ENCODE measurements around the gene PHC3.
"Not testable (repeated sequence)": the region's sequence is repeated elsewhere in the genome, so short reads cannot be mapped to it uniquely, and the experiment has no call there.

The PHC3 gene, protein sequence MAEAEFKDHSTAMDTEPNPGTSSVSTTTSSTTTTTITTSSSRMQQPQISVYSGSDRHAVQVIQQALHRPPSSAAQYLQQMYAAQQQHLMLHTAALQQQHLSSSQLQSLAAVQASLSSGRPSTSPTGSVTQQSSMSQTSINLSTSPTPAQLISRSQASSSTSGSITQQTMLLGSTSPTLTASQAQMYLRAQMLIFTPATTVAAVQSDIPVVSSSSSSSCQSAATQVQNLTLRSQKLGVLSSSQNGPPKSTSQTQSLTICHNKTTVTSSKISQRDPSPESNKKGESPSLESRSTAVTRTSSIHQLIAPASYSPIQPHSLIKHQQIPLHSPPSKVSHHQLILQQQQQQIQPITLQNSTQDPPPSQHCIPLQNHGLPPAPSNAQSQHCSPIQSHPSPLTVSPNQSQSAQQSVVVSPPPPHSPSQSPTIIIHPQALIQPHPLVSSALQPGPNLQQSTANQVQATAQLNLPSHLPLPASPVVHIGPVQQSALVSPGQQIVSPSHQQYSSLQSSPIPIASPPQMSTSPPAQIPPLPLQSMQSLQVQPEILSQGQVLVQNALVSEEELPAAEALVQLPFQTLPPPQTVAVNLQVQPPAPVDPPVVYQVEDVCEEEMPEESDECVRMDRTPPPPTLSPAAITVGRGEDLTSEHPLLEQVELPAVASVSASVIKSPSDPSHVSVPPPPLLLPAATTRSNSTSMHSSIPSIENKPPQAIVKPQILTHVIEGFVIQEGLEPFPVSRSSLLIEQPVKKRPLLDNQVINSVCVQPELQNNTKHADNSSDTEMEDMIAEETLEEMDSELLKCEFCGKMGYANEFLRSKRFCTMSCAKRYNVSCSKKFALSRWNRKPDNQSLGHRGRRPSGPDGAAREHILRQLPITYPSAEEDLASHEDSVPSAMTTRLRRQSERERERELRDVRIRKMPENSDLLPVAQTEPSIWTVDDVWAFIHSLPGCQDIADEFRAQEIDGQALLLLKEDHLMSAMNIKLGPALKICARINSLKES

DNA sequence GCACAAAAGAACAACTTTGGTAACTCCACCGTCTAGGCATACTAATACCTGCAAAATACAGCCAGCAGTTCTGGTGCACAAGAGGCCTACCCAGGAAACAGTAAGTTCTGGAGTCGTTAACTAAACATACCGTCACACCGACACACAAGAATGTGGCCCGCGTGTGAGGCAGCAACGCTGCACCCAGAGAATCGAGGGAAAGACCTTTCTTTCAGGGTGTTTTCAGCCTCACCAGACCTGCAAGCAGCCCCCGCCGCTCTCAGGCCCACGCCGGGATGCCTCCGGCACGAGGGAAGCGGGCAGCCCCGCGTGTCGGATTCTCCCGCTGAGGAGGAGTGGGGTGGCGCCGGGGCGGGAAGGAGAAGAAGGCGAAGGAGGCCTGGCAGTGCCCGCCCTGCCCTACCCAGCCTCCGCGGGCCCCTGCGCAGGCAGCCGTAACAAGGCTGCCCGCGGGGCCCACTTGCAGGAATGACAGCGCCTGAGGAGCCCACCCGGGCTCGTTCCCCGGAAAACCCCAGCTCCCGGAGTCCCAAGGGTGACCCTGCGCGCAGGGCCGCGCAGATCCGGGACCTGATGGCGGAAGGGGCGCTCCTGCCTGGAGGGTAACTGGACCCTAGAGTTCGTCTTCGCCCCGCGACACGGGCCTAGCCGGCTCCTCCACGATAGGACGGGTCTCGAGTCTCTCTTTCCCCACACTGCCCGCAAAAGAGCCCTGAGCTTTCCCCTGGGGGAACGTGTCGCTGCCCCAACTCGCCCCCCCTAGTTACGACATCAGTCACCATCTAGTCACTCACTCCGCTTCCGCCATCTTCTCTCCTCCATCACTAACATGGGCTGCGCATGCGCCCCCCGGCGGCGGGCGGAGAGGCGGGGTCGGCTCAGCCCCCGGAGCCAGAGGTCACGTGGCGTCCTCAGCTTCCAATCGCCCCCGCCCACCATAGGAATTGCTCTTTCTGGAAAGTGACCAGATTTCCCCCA, at the start of gene PHC3:
Gene PHC3, minus strand, starts transcription at position 826 of the 978 bp plus-strand sequence. Its CDS starts 18 bp downstream, at position 808.
- no peak for FAIRE-seq

DNA sequence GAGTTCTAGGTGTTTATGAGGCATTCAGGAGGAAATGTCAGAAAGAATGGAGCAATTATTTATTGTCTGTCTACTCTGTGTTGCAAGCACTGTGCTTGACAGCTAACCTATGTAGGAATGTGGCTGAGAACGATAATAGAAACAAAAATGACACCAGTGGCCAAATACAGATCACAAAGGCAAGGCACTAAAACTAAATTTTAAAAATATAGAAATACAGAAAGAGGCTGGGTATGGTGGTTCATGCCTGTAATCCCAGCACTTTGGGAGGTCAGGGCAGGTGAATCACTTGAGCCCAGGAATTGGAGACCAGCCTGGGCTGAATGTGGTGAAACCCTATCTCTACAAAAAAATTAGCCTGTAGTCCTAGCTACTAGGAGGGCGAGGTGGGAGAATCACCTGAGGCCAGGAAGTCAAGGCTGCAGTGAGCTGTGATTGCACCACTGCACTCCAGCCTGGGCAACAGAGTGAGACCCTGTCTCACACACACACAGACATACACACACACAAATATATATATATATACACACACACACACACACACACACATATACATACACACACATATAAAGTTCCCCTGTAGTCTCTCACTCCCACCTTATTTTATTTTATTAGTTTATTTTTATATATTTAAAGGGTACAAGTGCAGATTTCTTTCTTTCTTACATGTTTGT, 46.7 kb upstream of the PHC3 start:
- FAIRE-seq = no peak

DNA sequence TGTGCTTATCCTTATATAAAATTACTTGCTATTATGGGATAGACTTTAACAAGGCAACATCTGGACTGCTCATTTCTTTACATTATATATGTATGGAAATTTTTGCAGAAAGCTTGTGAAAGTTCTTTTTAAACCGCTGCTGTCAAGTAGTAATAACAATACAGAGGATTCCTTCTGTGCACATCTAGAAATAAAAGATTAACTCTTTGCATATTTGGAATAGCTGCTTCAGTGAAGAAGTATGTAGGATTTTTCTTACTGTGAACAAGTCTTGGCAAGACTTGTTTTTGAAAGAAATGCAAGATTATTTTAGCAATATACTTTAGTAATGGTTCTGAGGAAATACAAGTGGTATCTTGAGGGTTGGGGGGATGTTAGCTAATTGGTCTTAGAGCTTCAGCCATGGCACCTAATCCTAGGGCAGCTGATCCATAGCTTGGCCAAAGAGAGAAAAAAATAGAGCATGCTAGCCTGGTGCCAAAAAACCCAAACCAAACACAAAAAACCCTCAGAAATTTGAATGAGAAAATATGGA, 45.0 kb upstream of the PHC3 start:
- FAIRE-seq = no peak

DNA sequence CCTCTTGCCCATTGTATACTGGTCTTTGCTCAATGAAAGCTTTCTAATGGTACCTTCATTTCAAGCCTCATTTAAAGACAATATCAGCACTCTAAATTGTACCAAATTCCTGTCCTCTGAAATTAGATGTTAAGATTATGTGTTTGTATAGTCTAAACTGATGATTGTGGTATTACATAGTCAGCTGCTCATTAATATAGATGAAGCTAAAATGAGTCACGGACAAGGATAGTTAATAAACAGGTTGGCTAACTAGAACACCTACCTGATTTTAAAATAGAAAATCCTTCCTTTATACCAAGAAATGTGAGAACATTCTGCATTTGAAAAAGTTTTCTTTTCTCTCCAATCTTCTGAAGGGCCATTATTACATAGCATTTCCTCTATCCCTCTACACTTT, 43.6 kb upstream of the PHC3 start:
- no peak for FAIRE-seq

DNA sequence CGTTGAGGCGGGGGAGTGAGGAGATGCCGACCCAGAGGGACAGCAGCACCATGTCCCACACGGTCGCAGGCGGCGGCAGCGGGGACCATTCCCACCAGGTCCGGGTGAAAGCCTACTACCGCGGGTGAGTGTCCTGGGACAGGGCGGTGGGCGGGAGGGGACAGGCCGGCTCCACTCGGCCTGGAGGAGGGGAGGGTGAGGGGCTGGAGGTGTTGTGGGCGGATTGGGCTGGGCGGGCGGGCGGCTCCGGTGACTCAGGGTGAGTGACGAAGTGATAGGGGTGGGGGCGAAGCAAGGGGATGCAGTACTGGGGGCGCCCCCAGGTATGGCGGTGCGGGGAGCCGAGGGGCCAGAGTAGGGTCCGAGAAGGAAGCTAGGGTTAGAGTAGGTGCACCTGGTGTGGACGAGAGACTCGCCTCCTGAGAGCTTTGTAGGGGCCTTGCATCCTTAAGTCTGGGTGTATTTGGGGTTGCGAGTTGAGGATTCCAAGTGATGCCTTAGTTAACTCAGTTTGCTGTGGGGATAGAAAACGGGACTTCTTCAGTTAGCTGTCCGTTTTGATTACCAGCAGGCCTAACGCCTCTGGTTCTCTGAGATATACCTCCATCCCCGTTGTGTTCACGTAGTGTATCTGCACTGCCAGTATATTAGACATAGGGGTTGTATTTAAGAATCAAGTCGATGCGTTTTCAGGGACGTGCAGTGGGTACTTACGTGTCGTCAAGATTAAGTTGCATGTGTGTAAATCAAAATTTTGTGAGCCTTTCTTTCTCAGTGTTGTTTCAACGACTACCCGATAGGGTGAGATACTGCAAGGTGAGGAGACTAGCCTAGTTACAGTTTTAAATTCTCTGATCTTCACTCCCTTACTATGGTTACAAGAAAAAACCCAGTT, 41.4 kb upstream of the PHC3 start:
- no peak for FAIRE-seq

DNA sequence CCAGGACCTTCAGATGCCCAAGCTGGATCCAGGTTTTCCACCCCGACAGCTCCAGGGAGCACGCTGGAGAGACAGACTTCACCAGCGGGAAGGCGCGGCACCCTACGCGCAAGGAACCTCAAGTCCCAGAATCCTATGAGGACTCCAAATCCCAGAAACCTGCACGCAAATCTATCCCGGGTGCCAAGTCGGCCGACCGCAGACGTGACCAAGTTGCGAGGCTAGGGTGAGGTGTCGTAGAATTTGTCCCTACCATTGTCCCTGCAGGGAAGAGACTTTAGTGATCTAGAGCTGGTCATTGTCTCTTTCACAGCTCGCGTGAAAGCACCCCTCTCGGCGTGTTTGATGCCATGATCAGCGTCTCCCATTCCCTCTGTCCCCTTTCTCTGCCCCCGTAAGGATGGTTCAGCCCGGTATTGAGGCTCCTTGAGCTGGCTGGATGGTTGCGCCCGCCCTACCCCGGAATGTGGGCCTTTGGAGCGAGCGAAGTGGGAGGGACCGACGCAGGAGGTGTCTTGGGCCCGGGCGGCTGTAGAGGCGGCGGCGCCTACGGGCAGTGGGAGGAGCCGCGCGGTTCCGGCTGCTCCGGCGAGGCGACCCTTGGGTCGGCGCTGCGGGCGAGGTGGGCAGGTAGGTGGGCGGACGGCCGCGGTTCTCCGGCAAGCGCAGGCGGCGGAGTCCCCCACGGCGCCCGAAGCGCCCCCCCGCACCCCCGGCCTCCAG, 40.6 kb upstream of the PHC3 start, which contains the start of gene PRKCI:
Gene PRKCI, plus strand, starts transcription at position 501 of the 723 bp plus-strand sequence. CDS start 246 bp downstream, outside the sequence.
- peak; percentile 15 for FAIRE-seq

DNA sequence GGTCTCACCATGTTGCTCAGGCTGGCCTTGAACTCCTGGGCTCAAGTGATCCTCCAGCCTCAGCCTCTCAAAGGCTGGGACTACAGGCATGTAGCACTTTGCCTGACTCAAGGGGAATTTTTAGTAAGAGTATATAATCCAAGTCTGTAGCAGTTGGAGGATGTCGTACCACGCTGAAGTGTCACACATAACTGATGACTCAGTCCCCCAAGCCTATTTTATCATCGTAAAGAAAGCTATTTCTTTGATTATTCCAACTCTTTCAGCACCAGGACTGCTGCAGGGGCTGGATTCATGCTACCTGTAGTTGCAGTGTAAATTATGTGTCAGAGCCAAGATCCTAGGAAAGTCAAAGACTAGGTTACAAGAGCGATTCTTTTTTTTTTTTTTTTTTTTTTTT, 39.3 kb upstream of the PHC3 start:
- no peak for FAIRE-seq

DNA sequence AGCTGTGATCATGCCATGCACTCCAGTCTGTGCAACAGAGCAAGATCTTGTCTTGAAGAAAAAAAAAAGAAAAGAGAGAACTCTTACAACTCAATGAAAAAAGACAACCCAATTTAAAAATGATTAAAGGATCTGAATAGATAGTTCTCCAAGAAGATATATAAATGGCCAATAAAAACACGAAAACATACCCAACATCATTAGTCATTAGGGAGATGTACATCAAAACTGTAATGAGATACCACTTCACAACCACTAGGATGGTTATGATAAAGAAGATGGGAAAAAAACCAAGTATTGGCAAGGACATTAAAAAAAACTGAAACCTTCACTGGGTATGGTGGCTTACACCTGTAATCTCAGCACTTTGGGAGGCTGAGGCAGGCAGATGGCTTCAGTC, 38.3 kb upstream of the PHC3 start:
- FAIRE-seq = no peak

DNA sequence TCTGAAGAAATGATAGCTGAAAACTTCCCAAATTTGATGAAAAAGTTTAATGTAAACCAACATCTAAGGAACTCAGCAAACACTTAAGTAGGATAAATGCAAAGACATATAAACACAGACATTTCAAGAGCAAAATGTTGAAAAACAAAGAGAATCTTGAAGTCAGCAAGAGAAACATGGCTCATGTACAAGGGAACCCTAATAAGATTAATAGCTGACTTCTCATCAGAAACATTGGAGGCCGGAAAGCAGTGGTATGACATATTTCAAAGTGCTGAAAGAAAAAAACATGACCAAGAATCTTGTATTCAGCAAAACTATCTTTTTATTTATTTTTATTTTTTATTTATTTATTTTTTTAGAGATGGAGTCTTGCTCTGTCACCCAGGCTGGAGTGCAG, 30.1 kb upstream of the PHC3 start:
- FAIRE-seq = no peak

DNA sequence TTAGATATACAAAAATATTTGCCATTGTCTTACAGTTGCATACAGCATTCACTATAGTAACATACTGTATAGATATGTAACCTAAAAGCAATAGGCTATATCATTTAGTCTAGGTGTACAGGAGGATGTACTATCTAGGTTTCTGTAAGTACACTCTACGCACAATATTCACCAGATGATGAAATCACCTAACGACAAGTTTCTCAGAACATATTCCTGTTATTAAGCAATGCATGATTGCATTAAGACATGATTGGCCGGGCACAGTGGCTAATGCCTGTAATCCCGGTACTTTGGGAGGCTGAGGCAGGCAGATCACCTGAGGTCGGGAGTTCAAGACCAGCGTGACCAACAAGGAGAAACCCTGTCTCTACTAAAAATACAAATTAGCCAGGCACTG, 26.2 kb upstream of the PHC3 start:
- no peak for FAIRE-seq

DNA sequence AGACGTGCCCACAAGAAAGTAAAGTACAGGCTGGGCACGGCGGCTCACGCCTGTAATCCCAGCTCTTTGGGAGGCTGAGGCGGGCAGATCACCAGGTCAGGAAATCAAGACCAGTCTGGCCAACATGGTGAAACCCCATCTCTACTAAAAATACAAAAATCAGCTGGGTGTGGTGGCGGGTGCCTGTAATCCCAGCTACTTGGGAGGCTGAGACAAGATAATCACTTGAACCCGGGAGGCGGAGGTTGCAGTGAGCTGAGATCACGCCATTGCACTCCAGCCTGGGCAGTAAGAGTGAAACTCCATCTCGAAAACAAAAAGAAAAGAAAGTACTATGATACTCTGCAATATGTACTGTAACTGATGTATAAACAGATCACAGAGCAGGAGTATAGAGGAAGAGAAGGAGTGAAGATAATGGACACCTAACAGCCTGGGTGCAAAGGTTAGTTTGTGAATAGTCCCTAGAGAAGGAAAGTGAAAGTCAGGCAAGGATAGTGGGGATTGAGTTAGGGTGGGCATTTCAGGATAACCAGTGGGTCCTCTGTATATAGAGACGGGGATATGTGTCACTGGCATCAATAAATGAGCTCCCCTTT, 24.7 kb upstream of the PHC3 start:
- FAIRE-seq = not testable (repeated sequence)

DNA sequence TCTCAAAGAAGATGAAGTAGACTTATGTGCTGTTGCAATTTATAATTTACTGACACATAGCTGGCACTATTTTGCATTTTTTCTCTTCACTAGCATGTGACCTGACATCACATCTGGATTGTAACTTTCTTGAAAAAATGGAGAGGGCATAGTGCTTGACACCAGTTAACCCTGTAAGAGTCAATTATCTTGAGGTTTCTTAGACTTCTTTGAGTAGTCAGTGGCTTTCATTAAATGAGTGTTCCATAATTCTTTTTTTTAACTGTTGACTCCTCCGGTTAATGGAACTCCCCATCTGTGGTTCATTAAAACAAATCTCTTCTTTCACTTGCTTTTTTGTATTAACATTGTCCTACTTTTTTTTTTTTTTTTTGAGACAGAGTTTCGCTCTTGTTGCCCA, 23.8 kb upstream of the PHC3 start:
- FAIRE-seq = peak; percentile 90

DNA sequence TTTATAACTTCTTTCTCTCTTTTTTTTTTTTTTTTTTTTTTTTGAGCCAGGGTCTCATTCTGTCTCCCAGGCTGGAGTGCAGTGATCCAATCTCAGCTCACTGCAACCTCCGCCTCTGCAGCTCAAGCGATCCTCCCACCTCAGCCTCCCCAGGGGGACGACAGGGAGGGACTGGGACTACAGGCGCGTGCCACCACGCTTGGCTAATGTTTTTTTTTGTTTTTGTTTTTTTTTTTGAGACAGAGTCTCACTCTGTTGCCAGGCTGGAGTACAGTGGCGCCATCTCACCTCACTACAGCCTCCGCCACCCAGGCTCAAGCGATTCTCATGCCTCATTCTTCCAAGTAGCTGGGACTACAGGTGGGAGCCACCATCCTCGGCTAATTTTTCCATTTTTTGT, 23.0 kb upstream of the PHC3 start:
- no peak for FAIRE-seq

DNA sequence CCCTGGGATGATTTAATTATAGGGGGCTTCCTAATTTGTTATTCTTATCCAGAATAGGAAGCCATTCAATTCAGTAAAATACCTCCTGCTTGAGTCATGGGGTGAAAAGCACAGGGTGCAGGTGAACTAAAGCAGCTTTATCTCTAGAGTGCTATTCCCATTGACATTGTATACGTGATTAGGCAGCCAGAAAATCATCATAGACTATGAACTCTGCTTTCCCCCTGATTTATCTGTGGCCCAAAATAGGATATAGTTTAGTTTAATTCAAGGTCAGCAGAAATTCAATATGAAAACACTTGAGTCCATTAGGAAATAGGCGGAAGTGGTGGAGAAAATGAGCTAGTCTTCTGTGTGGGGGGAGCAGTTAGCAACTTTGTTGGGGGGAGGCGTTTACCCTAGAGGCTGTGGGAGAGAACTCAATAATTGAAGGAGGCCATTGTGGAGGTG, 22.5 kb upstream of the PHC3 start:
- FAIRE-seq = no peak

DNA sequence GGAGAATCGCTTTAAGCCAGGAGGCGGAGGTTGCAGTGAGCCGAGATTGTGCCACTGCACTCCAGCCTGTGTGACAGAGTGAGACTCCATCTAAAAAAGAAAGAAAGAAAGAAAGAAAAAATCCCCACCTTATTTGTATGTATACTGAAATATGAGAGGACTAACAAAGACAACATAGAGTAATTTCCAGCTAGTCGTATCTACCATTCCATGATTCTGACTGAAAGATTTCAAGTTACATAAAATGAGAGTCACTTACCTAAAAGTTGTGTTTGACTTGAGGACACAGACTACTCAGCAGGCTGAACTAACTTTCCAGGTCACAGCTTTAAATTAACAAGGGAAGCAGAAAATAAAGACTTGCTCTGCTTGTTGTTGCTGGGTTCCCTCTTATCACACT, 21.9 kb upstream of the PHC3 start:
- no peak for FAIRE-seq

DNA sequence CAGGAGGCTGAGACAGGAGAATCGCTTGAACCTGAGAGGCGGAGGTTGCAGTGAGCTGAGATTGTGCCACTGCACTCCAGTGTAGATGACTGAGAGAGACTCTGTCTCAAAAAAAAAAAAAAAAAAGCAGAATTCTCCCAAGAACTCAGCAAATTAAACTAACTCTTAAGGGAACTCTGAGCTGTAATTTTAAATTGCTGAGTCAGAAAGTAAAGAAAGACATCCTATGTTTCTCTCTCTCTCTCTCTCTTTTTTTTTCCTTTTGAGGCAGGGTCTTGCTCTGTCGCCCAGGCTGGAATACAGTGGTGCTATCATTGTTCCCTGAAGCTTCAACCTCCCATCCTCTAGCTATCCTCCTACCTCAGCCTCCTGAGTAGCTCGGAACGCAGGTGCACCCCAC, 20.0 kb upstream of the PHC3 start:
- no peak for FAIRE-seq

DNA sequence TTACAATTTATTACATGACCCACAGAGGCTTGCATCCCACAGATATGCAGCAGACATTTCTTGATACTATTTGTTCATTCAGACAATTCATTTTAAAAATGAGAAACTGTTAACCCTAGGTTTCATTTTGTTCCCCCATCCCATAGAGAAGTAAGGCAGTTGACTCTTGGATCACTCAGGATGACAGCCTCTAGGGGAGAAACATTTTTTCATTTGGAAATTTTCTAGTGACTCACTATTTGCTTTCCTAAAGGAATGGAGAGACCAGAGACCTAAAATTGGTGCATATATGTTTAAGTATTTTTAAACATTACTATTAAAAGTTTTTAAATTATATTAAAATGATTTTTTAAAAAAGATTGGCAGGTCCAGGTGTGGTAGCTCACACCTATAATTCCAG, 19.5 kb upstream of the PHC3 start:
- no peak for FAIRE-seq

DNA sequence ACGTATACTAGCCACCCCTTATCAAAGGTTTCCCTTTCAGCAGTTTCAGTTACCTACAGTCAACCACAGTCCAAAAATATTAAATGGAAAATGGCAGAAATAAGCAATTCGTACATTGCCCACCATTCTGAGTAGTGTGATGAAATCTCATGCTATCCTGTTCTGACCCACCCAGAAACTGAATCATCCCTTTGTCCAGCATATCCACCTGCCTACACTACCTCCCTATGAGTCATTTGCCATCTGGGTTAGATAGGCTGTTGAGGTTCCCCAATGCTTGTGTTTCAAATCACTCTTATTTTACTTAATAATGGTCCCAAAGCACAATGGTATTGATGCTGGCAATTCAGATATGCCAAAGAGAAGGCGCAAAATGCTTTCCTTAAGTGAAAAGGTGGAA, 15.3 kb upstream of the PHC3 start:
- no peak for FAIRE-seq

DNA sequence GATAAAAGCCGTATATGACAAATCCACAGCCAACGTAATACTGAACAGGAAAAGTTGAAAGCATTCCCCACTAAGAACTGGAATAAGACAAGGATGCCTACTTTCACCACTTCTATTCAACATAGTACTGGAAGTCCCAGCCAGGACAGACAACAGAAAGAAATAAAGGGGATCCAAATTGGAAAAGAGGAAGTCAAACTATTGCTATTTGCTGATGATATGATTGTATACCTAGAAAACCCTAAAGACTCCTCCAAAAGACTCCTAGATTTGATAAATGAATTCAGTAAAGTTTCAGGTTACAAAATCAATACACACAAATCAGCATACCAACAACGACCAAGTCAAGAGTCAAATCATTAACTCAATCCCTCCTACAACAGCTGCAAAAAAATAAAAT, 14.2 kb upstream of the PHC3 start:
- FAIRE-seq = not testable (repeated sequence)
